Measurements from ENCODE around the gene GSTA2.
"Not testable (repeated sequence)": the region's sequence is repeated elsewhere in the genome, so short reads cannot be mapped to it uniquely, and the experiment has no call there.

GSTA2 gene

DNA sequence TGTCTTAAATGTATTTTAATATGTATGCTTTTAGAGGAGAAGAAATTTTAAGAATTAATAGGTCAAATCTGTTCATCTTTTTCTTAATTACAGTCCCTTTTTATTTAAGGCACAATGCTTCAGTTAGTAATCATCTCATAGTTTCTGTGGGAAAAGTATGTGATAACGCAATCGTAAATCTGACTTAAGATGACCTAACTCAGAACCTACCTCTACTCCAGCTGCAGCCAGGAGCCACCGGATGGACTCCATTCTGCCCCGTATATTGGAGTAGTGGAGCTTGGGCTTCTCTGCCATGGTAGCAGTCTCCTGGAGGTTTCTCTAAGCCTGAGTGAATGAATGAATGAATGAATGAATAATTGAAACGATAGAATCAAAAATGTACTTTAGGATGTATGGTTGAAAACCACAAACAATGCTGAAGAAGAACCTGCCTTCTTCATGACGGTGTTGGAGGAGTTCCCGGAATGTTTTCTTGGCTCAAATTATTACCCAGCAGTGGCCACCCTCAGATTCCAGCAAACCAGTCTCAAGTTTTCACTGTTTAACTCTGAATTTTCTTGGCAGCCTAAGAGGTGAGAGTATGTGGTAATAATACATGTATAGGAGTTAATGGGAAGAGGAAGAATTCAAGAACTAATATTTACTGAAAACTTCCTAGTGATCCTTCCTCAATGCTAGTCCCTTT, 5.5 kb downstream of the GSTA2 start:
- not testable (repeated sequence) for H3K27ac ChIP-seq (ENCODE audit: low read depth, low read length); H3K9me3 ChIP-seq (ENCODE audit: insufficient read depth, low read depth, low read length); H3K4me3 ChIP-seq (ENCODE audit: low read length); H3K27me3 ChIP-seq (ENCODE audit: insufficient read depth, low read length); H3K36me3 ChIP-seq (ENCODE audit: insufficient read depth, low read length); H3K9ac ChIP-seq (ENCODE audit: low read depth, low read length); H3K4me1 ChIP-seq (ENCODE audit: insufficient read depth, low read length)
- whole genome bisulfite sequencing: 83% methylated on average over 6 of the region's 7 CpGs

GRCh38 chr6:52754443-52754842, 8.8 kb downstream of the GSTA2 start:
- 91% methylated on average over 3 of the region's 3 CpGs for WGBS

DNA sequence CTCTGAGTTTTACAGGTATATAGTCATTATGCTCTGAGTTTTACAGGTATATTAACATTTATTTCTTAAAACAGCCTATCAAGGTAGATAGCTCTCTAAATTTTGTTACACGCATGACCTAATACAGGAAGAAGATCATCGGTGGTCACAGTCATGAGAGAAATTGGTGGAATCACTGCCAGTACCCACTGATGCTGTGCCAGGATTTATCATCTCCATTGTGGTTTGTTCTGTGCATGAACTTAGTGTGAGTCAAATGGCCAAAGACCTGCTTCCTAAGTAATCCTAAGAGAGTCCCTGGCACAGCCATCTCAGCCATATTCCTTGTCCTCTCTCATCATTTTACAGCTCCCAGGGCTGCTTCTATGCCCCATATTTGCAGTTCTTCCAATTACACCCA, 10.1 kb downstream of the GSTA2 start:
- not testable (repeated sequence) for H3K4me1 ChIP-seq (ENCODE audit: insufficient read depth, low read length); H3K36me3 ChIP-seq (ENCODE audit: insufficient read depth, low read length); H3K4me3 ChIP-seq (ENCODE audit: low read length); H3K9ac ChIP-seq (ENCODE audit: low read depth, low read length); H3K27ac ChIP-seq (ENCODE audit: low read depth, low read length); H3K9me3 ChIP-seq (ENCODE audit: insufficient read depth, low read depth, low read length); H3K27me3 ChIP-seq (ENCODE audit: insufficient read depth, low read length)
- 96% methylated on average over 2 of the region's 2 CpGs for WGBS

More at GRCh38 chr6:52754443-52754842, 8.8 kb downstream of the GSTA2 start:
- no peak overlapping the region for H3K27ac ChIP-seq (ENCODE audit: low read depth, low read length)
- no peak overlapping the region for H3K9ac ChIP-seq (ENCODE audit: low read depth, low read length)
- 0 out of 2 replicates have a peak, but pooled peaks cover 2% of the 10 kb centered on the region for H3K9me3 ChIP-seq (ENCODE audit: insufficient read depth, low read depth, low read length)
- H3K4me1 ChIP-seq (ENCODE audit: insufficient read depth, low read length): peaks cover 3% of the 10 kb centered on the region
- H3K36me3 ChIP-seq (ENCODE audit: insufficient read depth, low read length): no peaks in the 10 kb centered on the region
- no peak overlapping the region for H3K4me3 ChIP-seq (ENCODE audit: low read length)
- no peaks in the 10 kb centered on the region for H3K27me3 ChIP-seq (ENCODE audit: insufficient read depth, low read length)

DNA sequence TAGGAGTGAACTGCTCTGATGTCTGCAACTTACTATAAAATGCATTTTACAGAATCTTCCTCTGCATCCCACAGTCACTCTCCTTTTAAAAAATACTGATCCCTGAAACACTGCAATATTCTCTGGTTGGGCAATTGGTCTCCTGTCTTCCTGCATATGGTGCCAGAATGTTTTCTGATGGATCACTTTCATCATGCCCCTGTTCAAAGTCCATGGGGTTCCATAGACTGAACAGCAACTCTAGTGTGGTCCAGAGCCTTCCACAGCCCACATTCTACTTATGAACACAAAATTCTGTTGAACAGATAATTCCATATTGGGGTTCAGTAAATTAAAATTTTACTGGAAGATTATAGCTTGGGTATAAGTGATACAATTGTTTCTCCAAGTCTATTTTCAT, 11.0 kb downstream of the GSTA2 start:
- H3K27ac ChIP-seq (ENCODE audit: low read depth, low read length): no peak overlapping the region
- H3K9ac ChIP-seq (ENCODE audit: low read depth, low read length): no peak overlapping the region
- no peak overlapping the region for H3K4me3 ChIP-seq (ENCODE audit: low read length)
- no peaks in the 10 kb centered on the region for H3K27me3 ChIP-seq (ENCODE audit: insufficient read depth, low read length)
- no peaks in the 10 kb centered on the region for H3K36me3 ChIP-seq (ENCODE audit: insufficient read depth, low read length)
- peaks cover 6% of the 10 kb centered on the region for H3K4me1 ChIP-seq (ENCODE audit: insufficient read depth, low read length)
- no peaks in the 10 kb centered on the region for H3K9me3 ChIP-seq (ENCODE audit: insufficient read depth, low read depth, low read length)

DNA sequence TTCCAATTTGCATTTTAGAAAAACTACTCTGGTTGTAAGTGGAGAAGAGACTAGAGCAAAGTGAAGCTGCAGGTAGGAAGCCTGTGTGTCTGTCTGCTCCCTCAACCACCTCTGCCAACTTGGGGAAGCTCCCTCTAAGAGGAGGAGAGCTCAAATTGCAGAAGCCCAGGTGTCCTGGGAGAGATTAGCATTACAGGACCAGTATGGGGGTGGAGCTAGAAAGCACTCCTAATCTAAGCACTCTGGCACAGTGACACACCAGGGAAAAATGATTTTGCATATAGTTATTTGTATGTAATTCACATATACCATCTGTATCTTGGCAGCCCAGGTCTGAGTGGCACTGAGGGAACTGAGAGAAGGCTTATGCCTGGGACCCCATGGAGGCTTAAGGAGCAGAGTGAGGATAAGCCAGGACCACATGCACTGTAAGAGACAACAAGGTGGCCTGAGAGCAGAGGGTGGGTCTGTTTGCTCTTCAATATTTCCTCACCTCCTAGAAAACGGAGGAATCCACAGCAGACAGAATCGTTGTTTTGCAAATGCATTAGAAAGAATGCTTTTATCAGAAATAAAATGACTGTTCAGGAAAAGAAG, 13.6 kb downstream of the GSTA2 start:
- no peaks in the 10 kb centered on the region for H3K27me3 ChIP-seq (ENCODE audit: insufficient read depth, low read length)
- no peak overlapping the region for H3K27ac ChIP-seq (ENCODE audit: low read depth, low read length)
- H3K4me1 ChIP-seq (ENCODE audit: insufficient read depth, low read length): peaks cover 6% of the 10 kb centered on the region
- WGBS: 100% methylated on average over 2 of the region's 2 CpGs
- H3K9me3 ChIP-seq (ENCODE audit: insufficient read depth, low read depth, low read length): no peaks in the 10 kb centered on the region
- no peak overlapping the region for H3K4me3 ChIP-seq (ENCODE audit: low read length)
- no peak overlapping the region for H3K9ac ChIP-seq (ENCODE audit: low read depth, low read length)
- no peaks in the 10 kb centered on the region for H3K36me3 ChIP-seq (ENCODE audit: insufficient read depth, low read length)

DNA sequence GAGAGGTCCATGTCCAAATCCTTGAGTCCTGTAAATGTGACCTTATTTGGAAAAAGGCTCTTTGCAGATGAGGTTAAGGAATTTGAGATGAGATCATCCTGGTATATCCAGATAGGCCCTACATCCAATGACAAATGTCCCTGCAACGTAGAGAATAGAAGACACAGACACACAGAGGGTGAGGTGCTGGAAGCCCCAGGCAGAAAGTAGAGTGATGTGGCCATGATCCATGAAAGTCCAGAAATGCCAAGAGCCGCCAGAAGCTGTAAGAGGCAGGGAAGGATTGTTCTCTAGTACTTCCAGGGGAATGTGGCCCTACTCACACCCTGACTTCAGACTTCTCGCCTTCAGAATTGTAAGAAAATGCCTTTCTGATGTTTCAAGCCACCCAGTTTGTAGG, 16.0 kb downstream of the GSTA2 start:
- H3K4me3 ChIP-seq (ENCODE audit: low read length); H3K9ac ChIP-seq (ENCODE audit: low read depth, low read length); H3K27me3 ChIP-seq (ENCODE audit: insufficient read depth, low read length); H3K27ac ChIP-seq (ENCODE audit: low read depth, low read length); H3K36me3 ChIP-seq (ENCODE audit: insufficient read depth, low read length); H3K4me1 ChIP-seq (ENCODE audit: insufficient read depth, low read length); H3K9me3 ChIP-seq (ENCODE audit: insufficient read depth, low read depth, low read length): not testable (repeated sequence)
- 89% methylated on average over 3 of the region's 3 CpGs for WGBS

DNA sequence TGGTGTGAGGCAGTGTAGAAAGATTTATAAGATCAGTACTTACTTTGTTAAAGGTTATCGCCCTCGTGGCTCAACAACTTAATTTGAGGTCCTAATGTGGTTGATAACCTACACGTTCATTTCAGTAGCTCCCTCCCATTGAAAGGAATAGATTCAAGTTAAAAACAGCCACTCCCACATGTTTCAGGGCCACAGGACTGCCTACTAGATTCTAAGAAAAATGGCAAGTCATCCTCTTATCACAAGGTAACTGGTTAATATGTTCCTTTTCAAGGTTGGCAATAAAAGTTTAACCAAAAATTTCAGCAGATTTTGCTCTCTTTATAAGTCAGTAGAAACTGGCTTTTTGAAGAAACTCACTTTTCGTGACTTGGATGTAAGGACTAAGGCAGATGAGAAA, 17.1 kb downstream of the GSTA2 start:
- 84% methylated on average over 4 of the region's 4 CpGs for WGBS
- H3K27me3 ChIP-seq (ENCODE audit: insufficient read depth, low read length): no peaks in the 10 kb centered on the region
- H3K36me3 ChIP-seq (ENCODE audit: insufficient read depth, low read length): no peaks in the 10 kb centered on the region
- no peak overlapping the region for H3K27ac ChIP-seq (ENCODE audit: low read depth, low read length)
- H3K4me3 ChIP-seq (ENCODE audit: low read length): no peak overlapping the region
- H3K4me1 ChIP-seq (ENCODE audit: insufficient read depth, low read length): peaks cover 6% of the 10 kb centered on the region
- no peak overlapping the region for H3K9ac ChIP-seq (ENCODE audit: low read depth, low read length)
- no peaks in the 10 kb centered on the region for H3K9me3 ChIP-seq (ENCODE audit: insufficient read depth, low read depth, low read length)

DNA sequence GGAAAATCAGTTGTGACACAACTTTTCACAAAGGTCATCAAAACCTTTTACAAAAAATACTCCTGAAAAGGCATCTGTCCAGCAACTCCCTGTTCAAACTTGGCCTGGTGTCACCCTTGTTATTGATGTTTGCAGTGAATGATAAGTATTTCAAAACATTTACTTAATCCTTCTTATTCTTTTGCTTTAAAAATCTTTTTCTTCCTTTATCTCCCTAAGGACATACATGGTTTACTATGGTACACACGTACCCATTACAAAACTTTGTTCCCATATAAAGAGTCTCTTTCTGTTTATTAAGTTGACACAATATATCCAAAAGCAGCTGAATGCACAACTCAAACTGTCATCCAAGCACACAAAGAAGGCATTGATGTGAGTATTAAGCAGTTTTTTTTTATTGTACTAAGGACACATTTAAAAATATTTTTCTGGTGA, 17.5 kb downstream of the GSTA2 start:
- 100% methylated on average over 1 of the region's 1 CpG for WGBS

DNA sequence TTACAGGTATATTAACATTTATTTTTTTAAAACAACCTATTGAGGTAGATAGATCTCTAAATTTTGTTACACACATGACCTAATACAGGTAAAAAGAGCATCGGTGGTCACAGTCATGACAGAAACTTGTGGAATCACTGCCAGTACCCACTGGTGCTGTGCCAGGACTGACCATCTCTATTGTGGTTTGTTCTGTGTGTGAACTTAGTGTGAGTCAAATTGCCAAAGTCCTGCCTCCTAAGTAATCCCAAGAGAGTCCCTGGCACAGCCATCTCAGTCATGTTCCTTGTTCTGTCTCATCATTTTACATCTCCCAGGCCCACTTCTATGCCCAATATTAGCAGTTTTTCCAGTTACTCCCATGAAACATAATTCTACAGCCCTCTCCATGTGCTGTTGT, 21.4 kb downstream of the GSTA2 start:
- Histone ChIP-seq H3K4me3 (ENCODE audit: low read length) (no peak overlapping the region), H3K9me3 (ENCODE audit: insufficient read depth, low read depth, low read length) (no peaks in the 10 kb centered on the region; the same call in 1 of the 2 replicates), H3K27me3 (ENCODE audit: insufficient read depth, low read length) (no peaks in the 10 kb centered on the region), H3K36me3 (ENCODE audit: insufficient read depth, low read length) (no peaks in the 10 kb centered on the region), H3K9ac (ENCODE audit: low read depth, low read length) (no peak overlapping the region), H3K4me1 (ENCODE audit: insufficient read depth, low read length) (no peaks in the 10 kb centered on the region), H3K27ac (ENCODE audit: low read depth, low read length) (no peak overlapping the region)
- WGBS: 90% methylated on average over 1 of the region's 1 CpG

More for the DNA sequence above, 17.5 kb downstream of the GSTA2 start:
- no peaks in the 10 kb centered on the region for H3K9me3 ChIP-seq (ENCODE audit: insufficient read depth, low read depth, low read length)
- no peaks in the 10 kb centered on the region for H3K36me3 ChIP-seq (ENCODE audit: insufficient read depth, low read length)
- no peak overlapping the region for H3K27ac ChIP-seq (ENCODE audit: low read depth, low read length)
- peaks cover 6% of the 10 kb centered on the region for H3K4me1 ChIP-seq (ENCODE audit: insufficient read depth, low read length)
- H3K4me3 ChIP-seq (ENCODE audit: low read length): no peak overlapping the region
- H3K27me3 ChIP-seq (ENCODE audit: insufficient read depth, low read length): no peaks in the 10 kb centered on the region
- no peak overlapping the region for H3K9ac ChIP-seq (ENCODE audit: low read depth, low read length)

- Histone ChIP-seq H3K36me3 (ENCODE audit: insufficient read depth, low read length) (no peaks in the 10 kb centered on the region), H3K4me1 (ENCODE audit: insufficient read depth, low read length) (peaks cover 11% of the 10 kb centered on the region), H3K4me3 (ENCODE audit: low read length) (no peak overlapping the region), H3K9ac (ENCODE audit: low read depth, low read length) (no peak overlapping the region), H3K27me3 (ENCODE audit: insufficient read depth, low read length) (no peaks in the 10 kb centered on the region), H3K27ac (ENCODE audit: low read depth, low read length) (no peak overlapping the region), H3K9me3 (ENCODE audit: insufficient read depth, low read depth, low read length) (no peaks in the 10 kb centered on the region; the same call in 1 of the 2 replicates)
- WGBS: 85% methylated on average over 3 of the region's 3 CpGs
These were observed 23.6 kb downstream of the GSTA2 start for GRCh38 chr6:52739627-52740026.

GRCh38 chr6:52739134-52739533, 24.1 kb downstream of the GSTA2 start:
- no peak overlapping the region for H3K4me3 ChIP-seq (ENCODE audit: low read length)
- H3K27ac ChIP-seq (ENCODE audit: low read depth, low read length): no peak overlapping the region
- no peak overlapping the region for H3K9ac ChIP-seq (ENCODE audit: low read depth, low read length)
- H3K4me1 ChIP-seq (ENCODE audit: insufficient read depth, low read length): peaks cover 11% of the 10 kb centered on the region
- no peaks in the 10 kb centered on the region for H3K36me3 ChIP-seq (ENCODE audit: insufficient read depth, low read length)
- no peaks in the 10 kb centered on the region for H3K27me3 ChIP-seq (ENCODE audit: insufficient read depth, low read length)
- WGBS: no CpG with 5 or more reads among the region's 2 CpGs
- H3K9me3 ChIP-seq (ENCODE audit: insufficient read depth, low read depth, low read length): no peaks in the 10 kb centered on the region; the same call in 1 of the 2 replicates
